Endothelial cell of umbilical vein (primary cell): ENCODE results near the gene ICAM3. TPM values are rescaled to one million over a fixed set of nuclear protein-coding genes. Genes with fewer than 3 reads are reported as not detected.
"Not testable (repeated sequence)": the region's sequence is repeated elsewhere in the genome, so short reads cannot be mapped to it uniquely, and the experiment has no call there.

ENCODE experiments used
- BruUV-seq: library from RNA; stranded (reverse); fragments of 400-500 nt; replicated peaks from 2 replicates; lab custom pipeline; 2021; lab: Mats Ljungman, UMichigan
- CTCF ChIA-PET: fragments of 300-600, 350-600 bp; sonication (Branson Sonifier 250); formaldehyde crosslinking; loops from one replicate; lab custom pipeline; 2021; ENCODE audit warnings: antibody characterized with exemption, inconsistent platforms; lab: Charles Lee
- POLR2A ChIA-PET: fragments of 300-600, 350-600 bp; sonication (Branson Sonifier 250); formaldehyde crosslinking; loops from one replicate; lab custom pipeline; 2021; ENCODE audit warnings: antibody characterized with exemption, inconsistent platforms; lab: Charles Lee
- DNase-seq: peaks from one replicate; pipeline ENCODE4 v3.0.0-alpha.2; 2011; ENCODE audit warnings: low read depth, low spot score
- FAIRE-seq: peaks from 2 replicates; lab custom pipeline; 2011; peaks lifted over from hg19 to GRCh38; lab: Jason Lieb, UNC
- H2AFZ ChIP-seq: 2 replicates; pipeline ENCODE4 v1.6.0; 2012; ENCODE audit warnings: low read depth, low read length, control low read depth, inconsistent platforms
- H3K27ac ChIP-seq: 2 replicates; pipeline ENCODE4 v1.5.1; 2011; ENCODE audit warnings: low read depth, mild to moderate bottlenecking, control low read depth, low read length, moderate library complexity; ENCODE audit not compliant: insufficient read depth
- H3K27me3 ChIP-seq, 2 experiments: 2 replicates each; pipeline versions ENCODE4 v1.6.0 to v1.6.1; 2011; ENCODE audit warnings: low read length in 2 of 2, mixed read lengths in 1 of 2; ENCODE audit not compliant: control insufficient read depth in 2 of 2, insufficient read depth in 2 of 2
- H3K36me3 ChIP-seq, 2 experiments: 2 replicates in 1 of 2; 3 replicates in 1 of 2; pipeline ENCODE4 v1.5.1; 2011; ENCODE audit warnings: low read length in 2 of 2, mild to moderate bottlenecking in 1 of 2, moderate library complexity in 1 of 2; ENCODE audit not compliant: control insufficient read depth in 2 of 2, insufficient read depth in 2 of 2; ENCODE audit errors: extremely low read depth in 1 of 2
- H3K4me1 ChIP-seq: 3 replicates; pipeline ENCODE4 v1.5.1; 2011; ENCODE audit warnings: mild to moderate bottlenecking, low read length; ENCODE audit not compliant: control insufficient read depth, insufficient read depth; ENCODE audit errors: extremely low read depth
- H3K4me2 ChIP-seq: 2 replicates; pipeline ENCODE4 v1.6.1; 2011; ENCODE audit warnings: low read length, control low read depth, mixed read lengths; ENCODE audit not compliant: insufficient read depth
- H3K4me3 ChIP-seq, 3 experiments: fragments of 200-600 bp in 1 of 3; sonication (generic), shearing (Covaris generic) in 1 of 3; replicated peaks in 1 of 3; 2 replicates each; pipeline ENCODE4 v1.5.1; 2011 to 2016; ENCODE audit warnings: control low read depth in 3 of 3, low read length in 3 of 3, mild to moderate bottlenecking in 2 of 3, inconsistent platforms in 1 of 3, low read depth in 1 of 3, moderate library complexity in 1 of 3; ENCODE audit not compliant: insufficient read depth in 1 of 3
- H3K79me2 ChIP-seq: 2 replicates; pipeline ENCODE4 v1.6.0; 2012; ENCODE audit warnings: low read length, inconsistent platforms; ENCODE audit not compliant: control insufficient read depth, insufficient read depth
- H3K9ac ChIP-seq: replicated peaks from 2 replicates; pipeline ENCODE3; 2011; ENCODE audit warnings: low read length, control low read depth; ENCODE audit not compliant: insufficient read depth; ENCODE audit errors: extremely low read depth
- H3K9me1 ChIP-seq: replicated peaks from 3 replicates; pipeline ENCODE4 v1.6.0; 2011; ENCODE audit warnings: mild to moderate bottlenecking, low read length; ENCODE audit not compliant: control insufficient read depth, insufficient read depth; ENCODE audit errors: extremely low read depth
- H3K9me3 ChIP-seq: replicated peaks from 2 replicates; pipeline ENCODE4 v1.5.1; 2012; ENCODE audit warnings: low read length, inconsistent platforms; ENCODE audit not compliant: control insufficient read depth, insufficient read depth
- H4K20me1 ChIP-seq: replicated peaks from 2 replicates; pipeline ENCODE3; 2011; ENCODE audit warnings: mild to moderate bottlenecking, low read length; ENCODE audit not compliant: control insufficient read depth, insufficient read depth; ENCODE audit errors: extremely low read depth
- EZH2 ChIP-seq: IDR thresholded peaks from 2 replicates; pipeline ENCODE4 v1.6.1; 2012; ENCODE audit warnings: borderline replicate concordance, low read depth, mild to moderate bottlenecking, moderate library complexity, low read length, inconsistent platforms; ENCODE audit not compliant: severe bottlenecking
- FOS ChIP-seq: IDR thresholded peaks from 2 replicates; pipeline ENCODE4 v1.6.1; 2011; ENCODE audit warnings: mild to moderate bottlenecking, low read length, moderate library complexity, borderline replicate concordance; ENCODE audit not compliant: insufficient read depth
- GATA2 ChIP-seq: IDR thresholded peaks from 2 replicates; pipeline ENCODE4 v1.7.0; 2011; ENCODE audit warnings: low read depth, mild to moderate bottlenecking, moderate library complexity, mixed read lengths, low read length; ENCODE audit not compliant: insufficient read length, insufficient read depth
- JUN ChIP-seq: IDR thresholded peaks from 2 replicates; pipeline ENCODE4 v1.6.1; 2011; ENCODE audit warnings: borderline replicate concordance, low read depth; ENCODE audit not compliant: insufficient read length, insufficient read depth
- MAX ChIP-seq: IDR thresholded peaks from 2 replicates; pipeline ENCODE4 v1.6.1; 2011; ENCODE audit not compliant: insufficient read depth, insufficient read length
- MYC ChIP-seq: IDR thresholded peaks from one replicate; pipeline ENCODE4 v1.6.1; 2011; ENCODE audit warnings: mild to moderate bottlenecking, low read depth, low read length
- POLR2A ChIP-seq: IDR thresholded peaks from 2 replicates; pipeline ENCODE4 v1.6.1; 2012; ENCODE audit warnings: low read depth, mild to moderate bottlenecking, control low read depth, low read length
- POLR2AphosphoS5 ChIP-seq: IDR thresholded peaks from 2 replicates; pipeline ENCODE4 v1.6.1; 2012; ENCODE audit warnings: low read depth, mild to moderate bottlenecking, control low read depth, low read length, moderate library complexity; ENCODE audit not compliant: insufficient read depth
- dilution Hi-C: fragments of 300-500 bp; cut with MboI; formaldehyde crosslinking; loops from one replicate; pipeline ENCODE4 v1.15.0; 2019; ENCODE audit warnings: low sequenced_read_pairs; ENCODE audit not compliant: extremely low pct_ligation_motif_present
- intact Hi-C: fragments of 100-400 bp; cut with micrococcal nuclease; formaldehyde crosslinking; loops from one replicate; pipeline ENCODE4 v1.10.0; 2022
- polyA plus RNA-seq, 4 experiments: library from polyadenylated mRNA; depleted of rRNA in 3 of 4; stranded (reverse) in 3 of 4; unstranded in 1 of 4; fragments of >200 nt; gene quantifications; 2 replicates each; pipeline versions ENCODE4 v1.2.1 to v1.2.3, GENCODE V29; 2011 to 2012; ENCODE audit warnings: missing spikeins in 1 of 4
- total RNA-seq: library from RNA; stranded (reverse); gene quantifications from 2 replicates; pipeline ENCODE4 v1.2.3, GENCODE V29; 2021

The ICAM3 gene
- total and polyA plus RNA-seq, 2 donors (not counting 3 experiments of a cell fraction or from before 2014, with no cell fraction given): 6.7 to 11.6 TPM

GRCh38 chr19:10378124-10378523 is 38.7 kb upstream of the ICAM3 start:
- Histone ChIP-seq H3K27ac (no peak overlapping the region), H3K36me3 (peaks cover 0 to 8% of the 10 kb centered on the region in 2 experiments), H2AFZ (no peak overlapping the region), H3K9me3 (no peaks in the 10 kb centered on the region), H3K79me2 (peaks cover 7% of the 10 kb centered on the region), H3K4me2 (no peak overlapping the region), H3K27me3 (no peaks in the 10 kb centered on the region), H3K4me1 (peaks cover 12% of the 10 kb centered on the region), H3K4me3 (no peak overlapping the region), H3K9ac (no peak overlapping the region), H3K9me1 (no peaks in the 10 kb centered on the region), H4K20me1 (no peaks in the 10 kb centered on the region)
- intact Hi-C loops: no loop called here
- DNase-seq: no peak
- TF ChIP-seq EZH2 (no peak), POLR2A (no peak), FOS (no peak), JUN (no peak), GATA2 (no peak), MAX (no peak), MYC (no peak), POLR2AphosphoS5 (no peak)
- no peak for FAIRE-seq
- dilution Hi-C loops: no loop called here
- no TSS peak for BruUV-seq
- ChIA-PET CTCF (interaction anchor here (1.0 kb wide), 1 partner anchor 11 kb away, joined by 3 read pairs; no protein-coding TSS in a partner anchor), POLR2A (no interaction called here)

- FAIRE-seq, H3K9me3 ChIP-seq, H3K36me3 ChIP-seq, CTCF ChIA-PET, H3K4me2 ChIP-seq, H3K79me2 ChIP-seq, H2AFZ ChIP-seq, intact Hi-C loops, H4K20me1 ChIP-seq, BruUV-seq, H3K4me3 ChIP-seq, H3K9ac ChIP-seq, H3K27me3 ChIP-seq, H3K27ac ChIP-seq, DNase-seq, POLR2A ChIA-PET, H3K9me1 ChIP-seq, dilution Hi-C loops: not testable (repeated sequence)
- H3K4me1 ChIP-seq: peaks cover 12% of the 10 kb centered on the region
Observed at GRCh38 chr19:10377140-10377640, 37.8 kb upstream of the ICAM3 start.
